ENCODE data around the gene WRAP73.

The WRAP73 gene

GRCh38 chr1:3688356-3689137, 38.6 kb upstream of the WRAP73 start:
- TF ChIP-seq CTCF (conservative IDR thresholded peaks at IDR 0.05; ENCODE audit: low read depth, low read length), result no peak
- DNase-seq (ENCODE audit: low read depth), result peak; percentile 16
- no peak overlapping the region for H3K4me3 ChIP-seq (ENCODE audit: low read depth, low read length)

GRCh38 chr1:3687504-3687903, 37.6 kb upstream of the WRAP73 start:
- H3K4me3 ChIP-seq (ENCODE audit: low read depth, low read length), result no peak overlapping the region
- TF ChIP-seq CTCF (conservative IDR thresholded peaks at IDR 0.05; ENCODE audit: low read depth, low read length), result no peak
- DNase-seq (ENCODE audit: low read depth), result no peak

- DNase-seq (ENCODE audit: low read depth), result no peak
- no peak overlapping the region for H3K4me3 ChIP-seq (ENCODE audit: low read depth, low read length)
- TF ChIP-seq CTCF (conservative IDR thresholded peaks at IDR 0.05; ENCODE audit: low read depth, low read length), result no peak
Measured at GRCh38 chr1:3685906-3686305, 36.0 kb upstream of the WRAP73 start.

- no peak for TF ChIP-seq CTCF (conservative IDR thresholded peaks at IDR 0.05; ENCODE audit: low read depth, low read length)
- H3K4me3 ChIP-seq (ENCODE audit: low read depth, low read length), result no peak overlapping the region
- no peak for DNase-seq (ENCODE audit: low read depth)
Measured at GRCh38 chr1:3685222-3685621, 35.3 kb upstream of the WRAP73 start.

- no peak for TF ChIP-seq CTCF (conservative IDR thresholded peaks at IDR 0.05; ENCODE audit: low read depth, low read length)
- peak overlapping the region; percentile 17 for H3K4me3 ChIP-seq (ENCODE audit: low read depth, low read length)
- peak; percentile 19 for DNase-seq (ENCODE audit: low read depth)
Measured at GRCh38 chr1:3683992-3684391, 34.1 kb upstream of the WRAP73 start.

GRCh38 chr1:3683197-3683596, 33.3 kb upstream of the WRAP73 start:
- TF ChIP-seq CTCF (conservative IDR thresholded peaks at IDR 0.05; ENCODE audit: low read depth, low read length), result no peak
- no peak for DNase-seq (ENCODE audit: low read depth)
- no peak overlapping the region for H3K4me3 ChIP-seq (ENCODE audit: low read depth, low read length)

Measured in choroid plexus epithelial cell (primary cell).